AG20443 (cell line): ENCODE results near the gene LIX1.
A peak's percentile ranks its signal among the peaks of the same experiment; 100 is the strongest.
"Not testable (repeated sequence)": the region's sequence is repeated elsewhere in the genome, so short reads cannot be mapped to it uniquely, and the experiment has no call there.

Experiments used
- DNase-seq: peaks from one replicate; pipeline ENCODE4 v3.0.0; 2012; ENCODE audit warnings: low spot score, mixed read lengths

LIX1 gene

GRCh38 chr5:97101189-97101910 is 41.1 kb downstream of the LIX1 start:
- no peak for DNase-seq

- DNase-seq: no peak
Observed at GRCh38 chr5:97100476-97100875, 41.9 kb downstream of the LIX1 start.

- DNase-seq: no peak
Observed at GRCh38 chr5:97098922-97099321, 43.5 kb downstream of the LIX1 start.

- DNase-seq: no peak
Observed at GRCh38 chr5:97097326-97098230, 44.8 kb downstream of the LIX1 start.

- no peak for DNase-seq
Observed at GRCh38 chr5:97096846-97097245, 45.6 kb downstream of the LIX1 start.

- no peak for DNase-seq
Observed at GRCh38 chr5:97096191-97096590, 46.2 kb downstream of the LIX1 start.

- no peak for DNase-seq
Observed at GRCh38 chr5:97095318-97095732, 47.1 kb downstream of the LIX1 start.

- no peak for DNase-seq
Observed at GRCh38 chr5:97094579-97095317, 47.7 kb downstream of the LIX1 start.

GRCh38 chr5:97093193-97093592 is 49.2 kb downstream of the LIX1 start:
- DNase-seq: no peak

GRCh38 chr5:97090944-97091343 is 51.5 kb downstream of the LIX1 start:
- no peak for DNase-seq

- no peak for DNase-seq
Observed at GRCh38 chr5:97089149-97089801, 53.1 kb downstream of the LIX1 start.

GRCh38 chr5:97088774-97089148 is 53.6 kb downstream of the LIX1 start:
- DNase-seq: no peak

GRCh38 chr5:97087138-97087537 is 55.3 kb downstream of the LIX1 start:
- no peak for DNase-seq

- no peak for DNase-seq
Observed at GRCh38 chr5:97085459-97086181, 56.8 kb downstream of the LIX1 start.

GRCh38 chr5:97084782-97085458 is 57.5 kb downstream of the LIX1 start:
- DNase-seq: not testable (repeated sequence)

- DNase-seq: peak; percentile 22
Observed at GRCh38 chr5:97078958-97079743, 63.3 kb downstream of the LIX1 start.

- no peak for DNase-seq
Observed at GRCh38 chr5:97077246-97077645, 65.2 kb downstream of the LIX1 start.

GRCh38 chr5:97076098-97076497 is 66.3 kb downstream of the LIX1 start:
- no peak for DNase-seq

- DNase-seq: no peak
Observed at GRCh38 chr5:97075649-97076048, 66.8 kb downstream of the LIX1 start.
